ENCODE results near the gene MAPKAP1.
"Not testable (repeated sequence)": the region's sequence is repeated elsewhere in the genome, so short reads cannot be mapped to it uniquely, and the experiment has no call there.

The MAPKAP1 gene

GRCh38 chr9:125600194-125600593 lies 106.8 kb downstream of the MAPKAP1 start:
- no peak for DNase-seq

DNA sequence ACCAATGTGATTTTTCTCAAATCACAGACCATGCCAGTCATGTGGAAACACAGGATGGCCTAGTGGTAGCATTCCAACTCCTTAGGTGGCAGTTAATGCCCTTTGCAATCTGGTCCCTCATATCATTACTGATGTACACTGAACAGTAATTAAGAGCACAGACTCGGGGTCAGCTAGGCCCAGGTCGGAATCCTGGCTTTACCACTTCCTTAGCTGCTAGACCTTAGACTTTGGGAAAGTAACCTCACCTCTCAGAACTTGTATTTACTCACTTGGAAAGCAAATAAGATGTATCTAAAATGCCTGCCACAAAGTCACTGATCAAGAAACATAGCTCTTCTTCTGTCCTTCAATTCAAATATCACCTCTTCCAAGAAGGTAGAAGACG lies 112.8 kb downstream of the MAPKAP1 start:
- DNase-seq, result no peak

- no peak for DNase-seq
Observed at GRCh38 chr9:125593581-125594222, 113.3 kb downstream of the MAPKAP1 start.

- no peak for DNase-seq
Observed at GRCh38 chr9:125591888-125592287, 115.1 kb downstream of the MAPKAP1 start.

- DNase-seq, result no peak
Observed at GRCh38 chr9:125591245-125591644, 115.8 kb downstream of the MAPKAP1 start.

- no peak for DNase-seq
Observed at GRCh38 chr9:125589287-125589686, 117.7 kb downstream of the MAPKAP1 start.

DNA sequence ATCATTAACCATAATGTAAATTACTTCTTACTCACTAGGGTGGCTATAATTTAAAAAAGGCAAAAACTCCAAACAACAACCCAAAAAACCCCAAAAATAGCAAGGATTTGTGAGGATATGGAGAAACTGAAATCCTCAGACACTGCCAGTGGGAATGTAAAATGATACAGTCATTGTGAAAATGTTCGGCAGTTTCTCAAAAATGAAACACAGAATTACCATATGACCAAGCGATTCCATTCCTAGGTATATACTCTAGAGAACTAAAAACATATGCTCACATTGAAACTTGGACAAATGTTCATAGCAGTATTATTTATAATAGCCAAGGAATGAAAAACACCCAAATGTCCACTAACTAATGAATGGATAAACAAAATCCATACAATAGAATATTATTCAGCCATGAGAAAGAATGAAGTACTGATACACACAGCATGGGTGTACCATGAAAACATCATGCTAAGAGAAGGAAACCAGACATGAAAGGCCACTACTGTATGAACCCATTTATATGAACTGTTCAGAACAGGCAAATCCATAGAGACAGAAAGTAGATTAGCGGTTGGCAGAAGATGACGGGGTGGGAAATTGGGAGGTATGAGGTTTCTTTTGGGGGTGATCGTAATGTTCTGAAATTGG lies 119.1 kb downstream of the MAPKAP1 start:
- DNase-seq, result no peak

- no peak for DNase-seq
Observed at GRCh38 chr9:125586172-125586511, 120.9 kb downstream of the MAPKAP1 start.

GRCh38 chr9:125585503-125586171 lies 121.4 kb downstream of the MAPKAP1 start:
- no peak for DNase-seq

GRCh38 chr9:125580701-125581286 lies 126.2 kb downstream of the MAPKAP1 start:
- DNase-seq, result no peak

DNA sequence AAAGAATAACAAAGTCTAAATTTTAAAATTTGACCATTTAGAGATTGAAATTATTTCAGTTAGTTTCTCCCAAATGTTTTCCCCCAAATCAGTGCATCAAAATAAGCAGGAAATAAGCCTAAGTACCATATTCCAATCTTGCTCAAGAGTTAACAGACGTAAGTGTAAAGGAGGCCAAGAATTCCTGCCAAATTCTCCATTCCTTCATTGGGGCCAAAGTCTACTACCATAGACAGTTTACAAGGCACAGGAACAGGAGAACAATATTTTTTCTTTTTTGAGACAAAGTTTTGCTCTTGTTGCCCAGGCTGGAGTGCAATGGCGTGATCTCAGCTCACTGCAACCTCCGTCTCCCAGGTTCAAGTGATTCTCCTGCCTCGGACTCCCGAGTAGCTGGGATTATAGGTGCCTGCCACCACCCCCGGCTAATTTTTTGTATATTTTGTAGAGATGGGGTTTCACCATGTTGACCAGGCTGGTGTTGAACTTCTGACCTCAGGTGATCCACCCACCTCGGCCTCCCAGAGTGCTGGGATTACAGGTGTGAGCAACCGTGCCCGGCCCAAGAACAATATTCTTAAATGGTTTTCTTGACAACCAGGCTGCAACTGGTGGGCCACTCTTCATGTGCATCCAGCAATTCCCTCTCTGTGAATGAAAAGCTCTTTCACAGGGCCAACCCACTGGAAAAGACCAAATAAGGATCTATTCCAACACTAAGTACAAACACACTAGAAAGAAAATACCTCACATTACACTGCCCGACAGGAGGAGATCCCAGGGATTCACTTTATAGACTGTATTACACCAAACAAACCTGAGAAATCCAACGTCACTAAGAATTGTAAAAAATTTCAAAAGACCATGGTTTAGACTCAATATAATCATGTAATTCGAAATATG lies 127.7 kb downstream of the MAPKAP1 start:
- DNase-seq, result no peak

DNA sequence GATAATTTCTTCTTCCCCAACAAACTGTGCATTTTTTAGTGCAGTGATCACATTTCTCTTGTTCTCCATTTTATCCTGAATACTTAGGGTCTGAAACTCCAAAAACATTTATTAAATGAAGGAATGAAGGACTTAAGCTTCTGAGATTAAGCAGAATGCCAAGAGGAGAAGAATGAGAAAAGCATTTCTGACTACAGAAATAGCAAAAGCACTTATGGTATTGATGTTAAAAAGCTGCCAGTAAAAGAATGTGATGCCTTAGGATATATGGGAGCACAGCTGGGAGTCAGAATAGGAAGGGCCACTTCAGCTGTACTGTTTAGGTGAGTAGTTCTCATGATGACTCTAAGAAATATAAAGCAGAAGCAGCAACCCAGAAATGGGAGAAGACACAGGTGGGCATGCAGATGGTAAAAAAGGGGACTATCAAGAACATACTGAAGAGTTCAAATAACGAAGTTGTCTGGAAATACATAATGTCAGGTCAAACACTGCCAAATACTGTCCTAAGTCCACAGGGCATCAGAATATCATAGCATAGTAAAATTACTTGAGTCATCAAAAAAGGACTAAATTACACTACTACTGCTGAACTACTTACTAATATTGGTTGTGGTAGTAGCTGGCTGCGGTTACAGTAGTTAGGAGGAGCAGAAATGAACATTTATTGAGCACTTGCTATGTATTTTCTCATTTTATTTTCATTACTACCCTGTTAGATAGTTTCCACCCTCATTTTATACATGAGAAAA lies 132.7 kb downstream of the MAPKAP1 start:
- DNase-seq, result no peak

GRCh38 chr9:125572461-125572860 lies 134.5 kb downstream of the MAPKAP1 start:
- DNase-seq, result not testable (repeated sequence)

- not testable (repeated sequence) for DNase-seq
Observed at GRCh38 chr9:125571824-125572223, 135.2 kb downstream of the MAPKAP1 start.

DNA sequence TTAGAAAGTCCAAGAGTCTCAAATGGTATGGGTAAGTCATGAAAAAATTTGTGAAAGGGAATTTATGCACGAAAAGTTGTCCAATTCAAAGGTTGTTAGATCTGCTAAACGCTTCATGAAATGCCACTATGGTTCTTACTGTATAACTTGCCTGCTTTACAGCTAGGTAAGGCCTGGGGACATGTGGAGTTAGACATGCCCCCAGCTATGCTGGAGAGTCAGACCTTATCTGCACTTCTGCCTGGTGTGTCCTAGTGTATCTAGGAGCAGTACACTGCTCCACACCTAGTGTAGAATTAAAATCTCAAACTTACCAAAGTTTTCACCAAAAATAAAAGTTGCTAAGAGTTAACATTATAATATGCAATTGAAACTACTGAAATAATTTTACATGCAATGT lies 136.8 kb downstream of the MAPKAP1 start:
- no peak for DNase-seq

- DNase-seq, result no peak
Observed at GRCh38 chr9:125568621-125569020, 138.4 kb downstream of the MAPKAP1 start.

DNA sequence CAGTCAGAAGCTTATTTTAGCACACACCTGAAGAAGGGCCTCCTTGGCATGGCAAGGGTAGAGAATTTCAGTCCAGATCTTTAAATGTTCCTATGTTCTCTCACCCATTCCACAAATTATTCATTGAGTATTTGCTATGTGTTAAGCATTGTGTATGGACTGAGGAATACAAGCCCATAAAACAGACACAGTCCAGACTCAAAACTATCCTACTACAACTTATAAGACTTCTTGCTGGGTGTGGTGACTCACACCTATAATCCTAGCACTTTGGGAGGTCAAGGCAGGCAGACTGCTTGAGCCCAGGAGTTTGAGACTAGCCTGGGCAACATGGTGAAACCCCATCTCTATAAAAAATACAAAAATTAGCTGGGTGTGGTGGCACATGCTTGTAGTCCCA lies 141.0 kb downstream of the MAPKAP1 start:
- not testable (repeated sequence) for DNase-seq

- DNase-seq, result no peak
Observed at GRCh38 chr9:125565126-125565525, 141.9 kb downstream of the MAPKAP1 start.

DNA sequence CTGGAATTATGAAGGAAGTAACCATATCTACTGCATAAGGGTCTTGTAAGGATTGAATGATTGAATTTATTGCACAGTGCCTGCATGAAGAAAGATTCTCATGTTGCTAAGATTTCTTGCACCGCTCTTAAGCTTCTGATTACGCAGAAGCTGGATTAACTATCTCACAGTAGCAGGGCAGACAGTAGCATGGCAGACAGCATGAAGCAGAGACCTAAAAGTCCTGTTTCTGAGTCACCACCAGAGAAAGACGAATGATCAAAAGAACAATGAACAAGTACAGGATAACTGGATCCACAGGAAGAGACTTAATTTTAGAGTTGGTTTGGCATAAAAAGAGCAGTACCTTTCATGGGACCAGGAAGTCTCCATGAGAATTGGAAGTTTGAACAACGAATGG lies 142.4 kb downstream of the MAPKAP1 start:
- no peak for DNase-seq

DNA sequence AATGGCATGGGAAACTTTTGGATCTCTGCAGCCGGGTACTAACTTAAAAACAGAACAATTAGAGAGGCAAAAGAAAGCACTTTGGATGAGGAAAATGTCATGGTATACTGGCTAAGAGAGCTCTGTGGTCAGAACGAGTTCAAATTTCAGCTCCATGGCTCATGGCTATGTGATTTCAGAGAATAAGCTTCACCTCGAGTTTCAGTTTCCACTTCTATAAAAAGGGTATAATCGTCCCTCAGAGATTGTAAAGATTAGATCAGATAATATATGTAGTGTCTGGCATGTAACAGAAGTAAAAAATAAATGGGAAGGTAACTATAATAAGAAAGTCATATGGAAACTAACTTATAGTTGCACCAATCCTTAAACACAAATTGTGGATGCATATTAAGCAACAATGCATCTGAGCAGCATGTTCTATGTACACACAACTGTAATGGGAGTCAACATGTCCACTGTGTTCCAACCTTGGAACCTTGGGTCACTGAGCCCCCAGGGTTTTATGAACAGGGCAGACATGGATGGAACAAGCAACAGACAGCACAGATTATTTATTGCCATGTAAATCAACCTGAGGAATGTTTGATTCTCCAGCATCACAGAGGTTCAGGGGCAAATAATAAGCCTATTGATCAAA lies 145.4 kb downstream of the MAPKAP1 start:
- DNase-seq, result no peak

DNA sequence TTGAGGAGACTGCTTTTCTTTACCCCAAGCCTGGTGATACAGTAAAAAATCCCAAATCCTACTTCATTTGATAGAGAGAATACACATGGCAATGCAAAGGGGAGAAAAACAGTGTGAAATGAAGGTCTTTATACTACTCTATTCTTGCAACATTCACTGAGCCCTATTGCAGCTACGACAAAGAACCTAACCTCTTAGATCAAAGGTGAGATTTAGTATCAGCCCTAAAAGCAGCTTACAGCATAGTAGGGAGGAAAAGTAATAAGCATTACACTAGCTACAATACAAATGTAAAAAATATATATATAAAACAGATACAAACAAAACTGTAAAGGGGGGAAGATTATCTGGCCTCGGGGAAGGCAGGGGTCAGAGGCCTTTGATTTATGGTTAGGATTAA lies 147.1 kb downstream of the MAPKAP1 start:
- DNase-seq, result no peak

- no peak for DNase-seq
Observed at GRCh38 chr9:125559194-125559593, 147.8 kb downstream of the MAPKAP1 start.
